ENCODE data around the gene SRPX. TPM values are rescaled to one million over a fixed set of nuclear protein-coding genes. Genes with fewer than 3 reads are reported as not detected.

The SRPX gene
- total RNA-seq, 1 donor from 2014 or later = 1.8 TPM

- no peak for TF ChIP-seq CTCF (IDR thresholded peaks at IDR 0.05; ENCODE audit: unreplicated experiment)
- Mint-ChIP-seq H3K36me3 (ENCODE audit: insufficient read depth) (peaks cover 2% of the 10 kb centered on the region), H3K4me3 (ENCODE audit: low read depth) (no peak overlapping the region), H3K9me3 (ENCODE audit: low read depth) (peaks cover 24% of the 10 kb centered on the region), H3K4me1 (ENCODE audit: low read depth) (no peaks in the 10 kb centered on the region), H3K27ac (no peak overlapping the region), H3K27me3 (no peaks in the 10 kb centered on the region)
- no peak for DNase-seq (ENCODE audit: low spot score, unreplicated experiment)
Measured at GRCh38 chrX:38206036-38206435, 14.6 kb downstream of the SRPX start.

GRCh38 chrX:38205039-38205438 is 15.6 kb downstream of the SRPX start:
- no peak for TF ChIP-seq CTCF (IDR thresholded peaks at IDR 0.05; ENCODE audit: unreplicated experiment)
- Mint-ChIP-seq H3K27me3 (no peaks in the 10 kb centered on the region), H3K27ac (no peak overlapping the region), H3K4me3 (ENCODE audit: low read depth) (no peak overlapping the region), H3K4me1 (ENCODE audit: low read depth) (no peaks in the 10 kb centered on the region), H3K36me3 (ENCODE audit: insufficient read depth) (peaks cover 2% of the 10 kb centered on the region), H3K9me3 (ENCODE audit: low read depth) (peaks cover 26% of the 10 kb centered on the region)
- no peak for DNase-seq (ENCODE audit: low spot score, unreplicated experiment)

GRCh38 chrX:38192007-38192810 is 28.5 kb downstream of the SRPX start:
- no peak for DNase-seq (ENCODE audit: low spot score, unreplicated experiment)
- H3K9me3 Mint-ChIP-seq (ENCODE audit: low read depth) = peaks cover 8% of the 10 kb centered on the region
- H3K4me1 Mint-ChIP-seq (ENCODE audit: low read depth) = no peaks in the 10 kb centered on the region
- H3K27ac Mint-ChIP-seq = no peak overlapping the region
- no peaks in the 10 kb centered on the region for H3K27me3 Mint-ChIP-seq
- H3K36me3 Mint-ChIP-seq (ENCODE audit: insufficient read depth) = no peaks in the 10 kb centered on the region
- peak; percentile 55 for TF ChIP-seq CTCF (IDR thresholded peaks at IDR 0.05; ENCODE audit: unreplicated experiment)
- no peak overlapping the region for H3K4me3 Mint-ChIP-seq (ENCODE audit: low read depth)

GRCh38 chrX:38189431-38190250 is 31.0 kb downstream of the SRPX start:
- Mint-ChIP-seq H3K9me3 (ENCODE audit: low read depth) (peaks cover 16% of the 10 kb centered on the region), H3K27me3 (no peaks in the 10 kb centered on the region), H3K27ac (no peak overlapping the region), H3K36me3 (ENCODE audit: insufficient read depth) (peaks cover 2% of the 10 kb centered on the region), H3K4me3 (ENCODE audit: low read depth) (no peak overlapping the region), H3K4me1 (ENCODE audit: low read depth) (no peaks in the 10 kb centered on the region)
- no peak for DNase-seq (ENCODE audit: low spot score, unreplicated experiment)
- TF ChIP-seq CTCF (IDR thresholded peaks at IDR 0.05; ENCODE audit: unreplicated experiment) = no peak

- H3K4me1 Mint-ChIP-seq (ENCODE audit: low read depth) = no peaks in the 10 kb centered on the region
- no peak for DNase-seq (ENCODE audit: low spot score, unreplicated experiment)
- H3K9me3 Mint-ChIP-seq (ENCODE audit: low read depth) = peaks cover 19% of the 10 kb centered on the region
- H3K27me3 Mint-ChIP-seq = no peaks in the 10 kb centered on the region
- peaks cover 2% of the 10 kb centered on the region for H3K36me3 Mint-ChIP-seq (ENCODE audit: insufficient read depth)
- no peak overlapping the region for H3K4me3 Mint-ChIP-seq (ENCODE audit: low read depth)
- H3K27ac Mint-ChIP-seq = no peak overlapping the region
- no peak for TF ChIP-seq CTCF (IDR thresholded peaks at IDR 0.05; ENCODE audit: unreplicated experiment)
Measured at GRCh38 chrX:38183596-38183995, 37.1 kb downstream of the SRPX start.

Data from progenitor cell of endocrine pancreas (in vitro differentiated cells).